H9 (cell line): ENCODE data around the gene KLHL15. TPM values are rescaled to one million over a fixed set of nuclear protein-coding genes. Genes with fewer than 3 reads are reported as not detected.
"Not testable (repeated sequence)": the region's sequence is repeated elsewhere in the genome, so short reads cannot be mapped to it uniquely, and the experiment has no call there.

Source experiments
- DNase-seq: peaks from one replicate; pipeline ENCODE4 v3.0.0-alpha.2; 2017
- H2AFZ ChIP-seq: one replicate; pipeline ENCODE4 v1.6.1; 2013; ENCODE audit warnings: mild to moderate bottlenecking, low read length, control low read depth, moderate library complexity
- H2AK5ac ChIP-seq: 2 replicates; pipeline ENCODE4 v1.6.1; 2013; ENCODE audit warnings: low read length, control low read depth, mixed read lengths; ENCODE audit not compliant: insufficient read length
- H2BK120ac ChIP-seq: one replicate; pipeline ENCODE4 v1.6.1; 2013; ENCODE audit warnings: low read depth, mild to moderate bottlenecking, low read length, control low read depth, inconsistent platforms; ENCODE audit not compliant: poor library complexity, severe bottlenecking
- H2BK12ac ChIP-seq: 2 replicates; pipeline ENCODE4 v1.6.1; 2013; ENCODE audit warnings: low read length, control low read depth, mixed read lengths, low read depth; ENCODE audit not compliant: insufficient read length
- H2BK15ac ChIP-seq: 2 replicates; pipeline ENCODE4 v1.6.1; 2013; ENCODE audit warnings: low read depth, low read length, control low read depth
- H2BK20ac ChIP-seq: one replicate; pipeline ENCODE4 v1.6.1; 2013; ENCODE audit warnings: low read depth, mild to moderate bottlenecking, low read length, control low read depth, inconsistent platforms; ENCODE audit not compliant: poor library complexity, severe bottlenecking
- H2BK5ac ChIP-seq: 2 replicates; pipeline ENCODE4 v1.6.1; 2013; ENCODE audit warnings: low read length, control low read depth, mixed read lengths; ENCODE audit not compliant: insufficient read length
- H3K14ac ChIP-seq: 2 replicates; pipeline ENCODE4 v1.6.1; 2013; ENCODE audit warnings: low read length, control low read depth; ENCODE audit not compliant: insufficient read depth
- H3K18ac ChIP-seq: 2 replicates; pipeline ENCODE4 v1.6.1; 2013; ENCODE audit warnings: low read depth, mild to moderate bottlenecking, mixed read lengths, low read length, control low read depth; ENCODE audit not compliant: insufficient read length
- H3K23ac ChIP-seq: 2 replicates; pipeline ENCODE4 v1.6.1; 2013; ENCODE audit warnings: low read length, control low read depth, mixed read lengths, low read depth; ENCODE audit not compliant: insufficient read length
- H3K23me2 ChIP-seq: 2 replicates; pipeline ENCODE4 v1.6.1; 2013; ENCODE audit warnings: low read depth, mild to moderate bottlenecking, mixed read lengths, low read length, control low read depth; ENCODE audit not compliant: insufficient read length, poor library complexity, severe bottlenecking
- H3K27ac ChIP-seq: 2 replicates; pipeline ENCODE4 v1.5.1; 2013; ENCODE audit warnings: low read length, control low read depth, mixed read lengths, low read depth; ENCODE audit not compliant: insufficient read length
- H3K27me3 ChIP-seq: 2 replicates; pipeline ENCODE4 v1.6.1; 2013; ENCODE audit warnings: low read length, control low read depth, inconsistent platforms; ENCODE audit not compliant: insufficient read depth
- H3K4ac ChIP-seq: 2 replicates; pipeline ENCODE4 v1.6.1; 2013; ENCODE audit warnings: low read depth, mild to moderate bottlenecking, control low read depth, inconsistent platforms, low read length, moderate library complexity
- H3K4me1 ChIP-seq: 2 replicates; pipeline ENCODE4 v1.6.1; 2013; ENCODE audit warnings: low read length, control low read depth, inconsistent platforms; ENCODE audit not compliant: insufficient read depth
- H3K4me2 ChIP-seq: 2 replicates; pipeline ENCODE4 v1.6.1; 2013; ENCODE audit warnings: low read length, control low read depth, mixed read lengths; ENCODE audit not compliant: insufficient read length, insufficient read depth
- H3K56ac ChIP-seq: 2 replicates; pipeline ENCODE4 v1.6.1; 2013; ENCODE audit warnings: low read depth, mild to moderate bottlenecking, mixed read lengths, low read length, control low read depth; ENCODE audit not compliant: insufficient read length
- H3K79me1 ChIP-seq: 2 replicates; pipeline ENCODE4 v1.6.1; 2013; ENCODE audit warnings: low read depth, mild to moderate bottlenecking, moderate library complexity, low read length, control low read depth, inconsistent platforms; ENCODE audit not compliant: insufficient read depth, poor library complexity, severe bottlenecking
- H3K79me2 ChIP-seq: 2 replicates; pipeline ENCODE4 v1.6.1; 2013; ENCODE audit warnings: low read length, control low read depth, inconsistent platforms; ENCODE audit not compliant: insufficient read depth
- H3K9ac ChIP-seq: 2 replicates; pipeline ENCODE4 v1.6.1; 2013; ENCODE audit warnings: low read length, control low read depth, mixed read lengths; ENCODE audit not compliant: insufficient read length; ENCODE audit errors: extremely low read depth
- H3K9me3 ChIP-seq: one replicate; pipeline ENCODE4 v1.6.1; 2013; ENCODE audit warnings: low read depth, low read length, inconsistent platforms; ENCODE audit not compliant: control insufficient read depth
- H3T11ph ChIP-seq: one replicate; pipeline ENCODE4 v1.6.1; 2013; ENCODE audit warnings: mild to moderate bottlenecking, low read length, control low read depth, inconsistent platforms
- H4K20me1 ChIP-seq: one replicate; pipeline ENCODE4 v1.6.1; 2013; ENCODE audit not compliant: control insufficient read depth, insufficient read length, insufficient read depth
- H4K5ac ChIP-seq: 2 replicates; pipeline ENCODE4 v1.6.1; 2013; ENCODE audit warnings: low read depth, mild to moderate bottlenecking, mixed read lengths, low read length, control low read depth; ENCODE audit not compliant: insufficient read length
- H4K8ac ChIP-seq: replicated peaks from 2 replicates; pipeline ENCODE4 v1.6.1; 2013; ENCODE audit warnings: low read length, control low read depth, mixed read lengths, low read depth; ENCODE audit not compliant: insufficient read length
- H4K91ac ChIP-seq: 2 replicates; pipeline ENCODE4 v1.6.1; 2013; ENCODE audit warnings: low read depth, mild to moderate bottlenecking, moderate library complexity, mixed read lengths, low read length, control low read depth; ENCODE audit not compliant: insufficient read length
- H3K27ac Mint-ChIP-seq, 3 experiments: 2 replicates in 2 of 3; 3 replicates in 1 of 3; pipeline ENCODE4 v1.8.0; 2020 to 2021; ENCODE audit warnings: mixed read lengths in 3 of 3, mild to moderate bottlenecking in 1 of 3, moderate library complexity in 1 of 3
- H3K27me3 Mint-ChIP-seq: 2 replicates; pipeline ENCODE4 v1.8.0; 2021; ENCODE audit warnings: low read depth, mild to moderate bottlenecking, moderate library complexity, mixed read lengths
- H3K36me3 Mint-ChIP-seq, 3 experiments: 2 replicates in 2 of 3; 3 replicates in 1 of 3; pipeline ENCODE4 v1.8.0; 2020 to 2021; ENCODE audit warnings: low read depth in 3 of 3, mixed read lengths in 3 of 3; ENCODE audit not compliant: insufficient read depth in 1 of 3
- H3K4me1 Mint-ChIP-seq, 2 experiments: 2 replicates each; pipeline ENCODE4 v1.8.0; 2020; ENCODE audit warnings: mixed read lengths in 2 of 2
- H3K4me3 Mint-ChIP-seq, 2 experiments: 2 replicates in 1 of 2; 3 replicates in 1 of 2; pipeline ENCODE4 v1.8.0; 2020 to 2021; ENCODE audit warnings: mild to moderate bottlenecking in 2 of 2, mixed read lengths in 2 of 2, moderate library complexity in 1 of 2
- H3K9me3 Mint-ChIP-seq, 2 experiments: 2 replicates in 1 of 2; 3 replicates in 1 of 2; pipeline ENCODE4 v1.8.0; 2020; ENCODE audit warnings: mild to moderate bottlenecking in 2 of 2, mixed read lengths in 2 of 2, moderate library complexity in 1 of 2
- WGBS: extraction: QIAGEN DNeasy Blood & Tissue Kit; methylation state at CpG from one replicate; pipeline ENCODE4 v1.1.7; 2013; ENCODE audit warnings: missing lambda C conversion rate, low lambda C conversion rate, mixed read lengths; ENCODE audit not compliant: insufficient read length; ENCODE audit errors: extremely low coverage; 5-methylcytosine and 5-hydroxymethylcytosine counted together
- total RNA-seq: library from RNA; stranded (reverse); gene quantifications from 2 replicates; pipeline ENCODE4 v1.2.1, GENCODE V29; 2021
- TF ChIP-seq, protein P1 (sequence below): fragments of 200-600 bp; sonication (generic); conservative IDR thresholded peaks from 3 replicates; pipeline ENCODE4 v1.8.0; 2021; ENCODE audit warnings: antibody characterized with exemption, mild to moderate bottlenecking

Gene KLHL15
- total RNA-seq, 1 experiment from 2014 or later: 19.0 TPM

- Mint-ChIP-seq H3K4me3 (no peak within 1 kb of the TSS), H3K36me3 (peaks cover 20 to 24% (median 23%) of the 10 kb centered on the region in 3 experiments), H3K27me3 (no peaks in the 10 kb centered on the region), H3K4me1 (peaks cover 9 to 12% of the 10 kb centered on the region in 2 experiments), H3K27ac (peak within 1 kb of the TSS in 1 of 3 experiments; percentile 90; a peak in 6 of 7 replicates), H3K9me3 (no peaks in the 10 kb centered on the region; a peak in 1 of 5 replicates)
- Histone ChIP-seq H2BK5ac (peak within 1 kb of the TSS; percentile 90), H2BK15ac (no peak within 1 kb of the TSS), H4K20me1 (no peaks in the 10 kb centered on the region), H2BK12ac (peak within 1 kb of the TSS; percentile 28), H3K23ac (peak within 1 kb of the TSS; percentile 3), H3K4me2 (no peak within 1 kb of the TSS), H3K18ac (peak within 1 kb of the TSS; percentile 98), H3K27ac (peak within 1 kb of the TSS; percentile 87), H3K9ac (no peak within 1 kb of the TSS), H3K79me1 (peaks cover 5% of the 10 kb centered on the region), H2BK120ac (peak within 1 kb of the TSS; percentile 52), H3K4me1 (no peaks in the 10 kb centered on the region), H3K56ac (peak within 1 kb of the TSS; percentile 97), H4K91ac (peak within 1 kb of the TSS; percentile 40), H3K79me2 (peaks cover 2% of the 10 kb centered on the region; the same call in 1 of the 2 replicates), H2BK20ac (no peak within 1 kb of the TSS), H3K27me3 (no peaks in the 10 kb centered on the region), H3K14ac (peak within 1 kb of the TSS; percentile 96), H2AK5ac (no peak within 1 kb of the TSS), H4K8ac (peak within 1 kb of the TSS; percentile 79), H3T11ph (peak within 1 kb of the TSS; percentile 89), H3K9me3 (no peaks in the 10 kb centered on the region), H4K5ac (peak within 1 kb of the TSS; percentile 97), H2AFZ (no peak within 1 kb of the TSS), H3K23me2 (peaks cover 2% of the 10 kb centered on the region), H3K4ac (no peak within 1 kb of the TSS; the same call in 1 of the 2 replicates)
- TF ChIP-seq, protein P1, sequence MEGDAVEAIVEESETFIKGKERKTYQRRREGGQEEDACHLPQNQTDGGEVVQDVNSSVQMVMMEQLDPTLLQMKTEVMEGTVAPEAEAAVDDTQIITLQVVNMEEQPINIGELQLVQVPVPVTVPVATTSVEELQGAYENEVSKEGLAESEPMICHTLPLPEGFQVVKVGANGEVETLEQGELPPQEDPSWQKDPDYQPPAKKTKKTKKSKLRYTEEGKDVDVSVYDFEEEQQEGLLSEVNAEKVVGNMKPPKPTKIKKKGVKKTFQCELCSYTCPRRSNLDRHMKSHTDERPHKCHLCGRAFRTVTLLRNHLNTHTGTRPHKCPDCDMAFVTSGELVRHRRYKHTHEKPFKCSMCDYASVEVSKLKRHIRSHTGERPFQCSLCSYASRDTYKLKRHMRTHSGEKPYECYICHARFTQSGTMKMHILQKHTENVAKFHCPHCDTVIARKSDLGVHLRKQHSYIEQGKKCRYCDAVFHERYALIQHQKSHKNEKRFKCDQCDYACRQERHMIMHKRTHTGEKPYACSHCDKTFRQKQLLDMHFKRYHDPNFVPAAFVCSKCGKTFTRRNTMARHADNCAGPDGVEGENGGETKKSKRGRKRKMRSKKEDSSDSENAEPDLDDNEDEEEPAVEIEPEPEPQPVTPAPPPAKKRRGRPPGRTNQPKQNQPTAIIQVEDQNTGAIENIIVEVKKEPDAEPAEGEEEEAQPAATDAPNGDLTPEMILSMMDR: peak; percentile 93
- peak; percentile 95 for DNase-seq
- no CpG with 5 or more reads among the region's 57 CpGs for WGBS
Measured at GRCh38 chrX:24054182-24055042, 27.4 kb upstream of the KLHL15 start, which contains the start of gene EIF2S3. TSS of gene EIF2S3 (plus strand) at chrX:24054956. CDS start at chrX:24054969, 13 bp downstream.

DNA sequence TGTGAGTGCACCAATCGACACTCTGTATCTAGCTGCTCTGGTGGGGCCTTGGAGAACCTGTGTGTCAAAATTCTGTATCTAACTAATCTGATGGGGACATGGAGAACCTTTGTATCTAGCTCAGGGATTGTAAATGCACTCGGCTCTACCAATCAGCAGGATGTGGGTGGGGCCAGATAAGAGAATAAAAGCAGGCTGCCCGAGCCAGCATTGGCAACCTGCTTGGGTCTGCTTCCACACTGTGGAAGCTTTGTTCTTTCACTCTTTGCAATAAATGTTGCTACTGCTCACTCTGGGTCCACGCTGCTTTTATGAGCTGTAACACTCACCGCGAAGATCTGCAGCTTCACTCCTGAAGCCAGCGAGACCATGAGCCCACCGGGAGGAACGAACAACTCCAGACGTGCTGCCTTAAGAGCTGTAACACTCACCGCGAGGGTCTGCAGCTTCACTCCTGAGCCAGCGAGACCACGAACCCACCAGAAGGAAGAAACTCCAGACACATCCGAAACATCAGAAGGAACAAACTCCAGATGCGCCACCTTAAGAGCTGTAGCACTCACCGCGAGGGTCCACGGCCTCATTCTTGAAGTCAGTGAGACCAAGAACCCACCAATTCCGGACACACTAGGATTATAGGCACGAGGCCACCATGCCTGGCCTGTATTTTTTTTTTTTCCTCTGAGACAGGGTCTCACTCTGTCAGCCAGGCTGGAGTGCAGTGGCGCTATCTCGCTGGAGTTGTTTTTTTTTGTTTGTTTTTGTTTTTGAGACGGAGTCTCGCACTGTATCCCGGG, 23.7 kb upstream of the KLHL15 start:
- not testable (repeated sequence) for H3K27me3 Mint-ChIP-seq, H2AFZ ChIP-seq, H4K8ac ChIP-seq

More for the DNA sequence above, 23.7 kb upstream of the KLHL15 start:
- not testable (repeated sequence) for H4K91ac ChIP-seq, H2BK15ac ChIP-seq, H2BK12ac ChIP-seq, H3K4me3 Mint-ChIP-seq, H2BK20ac ChIP-seq, H3K4me2 ChIP-seq, H3K27ac ChIP-seq, H3K27me3 ChIP-seq, H3K79me1 ChIP-seq, H3K9me3 ChIP-seq, H3K9me3 Mint-ChIP-seq, H3K4ac ChIP-seq, H3K4me1 Mint-ChIP-seq, H3K14ac ChIP-seq, H3K79me2 ChIP-seq, H4K20me1 ChIP-seq, H2AK5ac ChIP-seq, DNase-seq, H3K56ac ChIP-seq, H3K18ac ChIP-seq, H2BK5ac ChIP-seq, H4K5ac ChIP-seq, H2BK120ac ChIP-seq, H3K23ac ChIP-seq, H3K36me3 Mint-ChIP-seq, H3K9ac ChIP-seq, H3T11ph ChIP-seq, H3K4me1 ChIP-seq, H3K23me2 ChIP-seq
- H3K27ac Mint-ChIP-seq: peak overlapping the region; percentile 7 to 82 (median 44); a peak in 5 of 7 replicates
- WGBS: no CpG with 5 or more reads among the region's 26 CpGs
